ENCODE measurements around the gene FUZ.

The FUZ gene

DNA sequence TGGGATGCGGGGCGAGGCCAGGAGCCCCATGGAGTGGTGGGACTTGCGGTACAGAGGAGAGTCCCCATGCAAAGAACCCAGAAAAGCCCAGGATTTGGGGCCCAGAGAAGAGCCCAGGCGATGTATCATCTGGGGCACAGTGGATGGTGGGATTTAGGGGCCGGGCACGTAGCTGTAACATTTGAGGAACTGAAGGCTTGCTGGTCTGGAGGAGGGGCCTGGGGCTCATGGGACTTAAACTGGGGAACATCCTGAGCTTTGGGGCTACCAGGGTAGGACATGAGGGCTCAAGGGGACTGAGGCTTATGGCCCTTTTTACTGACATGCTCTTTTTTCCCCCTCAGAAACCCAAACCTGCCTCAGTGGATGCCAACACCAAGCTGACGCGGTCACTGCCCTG lies 18.5 kb upstream of the FUZ start:
- H2AFZ ChIP-seq (ENCODE audit: low read length), result no peak overlapping the region
- peaks cover 19% of the 10 kb centered on the region for H3K79me1 ChIP-seq (ENCODE audit: low read depth, low read length)
- H3K27me3 ChIP-seq (ENCODE audit: control insufficient read depth in 3 of 3, insufficient read depth in 3 of 3, low read depth in 1 of 3, low read length in 3 of 3), result no peaks in the 10 kb centered on the region
- no peak overlapping the region for H2BK120ac ChIP-seq (ENCODE audit: low read depth, low read length)
- H2BK15ac ChIP-seq (ENCODE audit: low read length), result no peak overlapping the region
- no peak overlapping the region for H3K27ac ChIP-seq (replicated peaks; ENCODE audit: low read length)
- H3K9ac ChIP-seq (ENCODE audit: low read depth, low read length, poor library complexity), result no peak overlapping the region
- no peak overlapping the region for H4K8ac ChIP-seq (ENCODE audit: low read depth, low read length)
- H3K9me3 ChIP-seq (replicated peaks in 1 of 2; ENCODE audit: control insufficient read depth in 2 of 2, insufficient read depth in 1 of 2, low read depth in 1 of 2, low read length in 2 of 2), result no peaks in the 10 kb centered on the region
- no peak overlapping the region for H2BK12ac ChIP-seq (ENCODE audit: low read length)
- H3K36me3 ChIP-seq (replicated peaks in 1 of 2; ENCODE audit: control insufficient read depth in 2 of 2, insufficient read depth in 2 of 2, low read length in 2 of 2), result peaks cover 54 to 95% of the 10 kb centered on the region in 2 donors
- H3K4me2 ChIP-seq (ENCODE audit: insufficient read depth, low read length, poor library complexity, severe bottlenecking), result no peak overlapping the region
- H3K4me3 ChIP-seq (ENCODE audit: low read length in 2 of 2), result no peak overlapping the region
- H3K4ac ChIP-seq (ENCODE audit: low read length), result no peak overlapping the region
- H3K14ac ChIP-seq (ENCODE audit: low read length), result no peak overlapping the region
- DNase-seq (ENCODE audit: low spot score), result no peak
- no peak overlapping the region for H4K91ac ChIP-seq (ENCODE audit: low read depth, low read length, poor library complexity)
- no peak overlapping the region for H3K18ac ChIP-seq (ENCODE audit: low read length)
- no peak overlapping the region for H2AK5ac ChIP-seq (ENCODE audit: low read depth, low read length)
- WGBS, 2 donors (ENCODE audit: extremely low coverage in 2 of 2, insufficient read length in 2 of 2, insufficient replicate concordance in 1 of 2), result no CpG with 5 or more reads among the region's 8 CpGs
- H3K23ac ChIP-seq (ENCODE audit: low read depth, low read length, poor library complexity), result peak overlapping the region; percentile 31
- no peaks in the 10 kb centered on the region for H3K4me1 ChIP-seq (ENCODE audit: control insufficient read depth in 2 of 2, insufficient read depth in 1 of 2, low read depth in 1 of 2, low read length in 2 of 2)
- no peak overlapping the region for H2BK5ac ChIP-seq (ENCODE audit: low read length)

DNA sequence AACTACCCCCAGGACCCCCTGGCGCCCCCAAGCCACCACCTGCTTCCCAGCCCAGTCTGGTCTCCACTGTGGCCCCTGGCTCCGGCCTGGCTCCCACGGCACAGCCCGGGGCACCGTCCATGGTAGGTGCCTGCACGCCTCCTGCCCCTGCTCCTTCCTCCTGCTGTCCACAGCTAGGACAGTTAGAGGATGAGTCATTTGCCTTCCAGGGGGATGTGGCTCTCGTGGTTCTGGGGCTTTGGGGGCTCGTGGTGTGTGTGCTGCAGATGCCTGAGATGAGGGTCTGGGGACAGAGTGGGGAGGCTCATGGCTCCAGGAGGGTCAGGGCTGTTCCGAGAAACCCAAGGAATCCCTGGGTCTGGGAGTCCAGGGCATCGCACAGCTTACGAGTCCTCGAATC lies 17.7 kb upstream of the FUZ start:
- H3K18ac ChIP-seq (ENCODE audit: low read length), result no peak overlapping the region
- no peaks in the 10 kb centered on the region for H3K4me1 ChIP-seq (ENCODE audit: control insufficient read depth in 2 of 2, insufficient read depth in 1 of 2, low read depth in 1 of 2, low read length in 2 of 2)

DNA sequence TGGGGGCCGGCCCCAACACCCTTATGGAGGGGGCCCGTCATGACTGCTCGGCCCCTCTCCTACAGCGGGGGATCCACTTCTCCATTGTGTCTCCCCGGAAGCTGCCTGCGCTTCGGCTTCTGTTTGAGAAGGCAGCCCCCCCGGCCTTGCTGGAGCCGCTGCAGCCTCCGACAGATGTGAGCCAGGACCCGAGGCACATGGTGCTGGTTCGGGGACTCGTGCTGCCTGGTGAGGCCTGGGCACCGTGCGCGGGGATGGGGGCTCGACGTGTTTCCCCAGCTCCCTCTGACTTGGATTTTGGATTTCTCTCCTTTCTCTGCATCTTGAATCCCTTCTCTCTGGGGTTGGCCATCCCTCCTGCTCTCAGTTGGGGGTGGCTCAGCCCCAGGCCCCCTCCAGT lies 16.6 kb upstream of the FUZ start:
- Histone ChIP-seq H4K8ac (ENCODE audit: low read depth, low read length) (no peak overlapping the region), H3K14ac (ENCODE audit: low read length) (no peak overlapping the region), H3K27ac (replicated peaks; ENCODE audit: low read length) (no peak overlapping the region), H3K9me3 (replicated peaks in 1 of 2; ENCODE audit: control insufficient read depth in 2 of 2, insufficient read depth in 1 of 2, low read depth in 1 of 2, low read length in 2 of 2) (no peaks in the 10 kb centered on the region), H3K27me3 (ENCODE audit: control insufficient read depth in 3 of 3, insufficient read depth in 3 of 3, low read depth in 1 of 3, low read length in 3 of 3) (no peaks in the 10 kb centered on the region), H2BK5ac (ENCODE audit: low read length) (no peak overlapping the region), H2BK120ac (ENCODE audit: low read depth, low read length) (no peak overlapping the region), H2AK5ac (ENCODE audit: low read depth, low read length) (no peak overlapping the region), H3K4me1 (ENCODE audit: control insufficient read depth in 2 of 2, insufficient read depth in 1 of 2, low read depth in 1 of 2, low read length in 2 of 2) (no peaks in the 10 kb centered on the region), H3K36me3 (replicated peaks in 1 of 2; ENCODE audit: control insufficient read depth in 2 of 2, insufficient read depth in 2 of 2, low read length in 2 of 2) (peaks cover 49 to 89% of the 10 kb centered on the region in 2 donors), H3K9ac (ENCODE audit: low read depth, low read length, poor library complexity) (no peak overlapping the region), H2AFZ (ENCODE audit: low read length) (no peak overlapping the region), H3K4me2 (ENCODE audit: insufficient read depth, low read length, poor library complexity, severe bottlenecking) (no peak overlapping the region), H4K91ac (ENCODE audit: low read depth, low read length, poor library complexity) (no peak overlapping the region), H3K4me3 (ENCODE audit: low read length in 2 of 2) (no peak overlapping the region), H3K18ac (ENCODE audit: low read length) (no peak overlapping the region), H3K4ac (ENCODE audit: low read length) (no peak overlapping the region), H2BK12ac (ENCODE audit: low read length) (no peak overlapping the region), H3K79me1 (ENCODE audit: low read depth, low read length) (peaks cover 24% of the 10 kb centered on the region), H2BK15ac (ENCODE audit: low read length) (no peak overlapping the region), H3K23ac (ENCODE audit: low read depth, low read length, poor library complexity) (no peak overlapping the region)
- no CpG with 5 or more reads among the region's 18 CpGs for WGBS, 2 donors (ENCODE audit: extremely low coverage in 2 of 2, insufficient read length in 2 of 2, insufficient replicate concordance in 1 of 2)
- no peak for DNase-seq (ENCODE audit: low spot score)

More for the DNA sequence above, 17.7 kb upstream of the FUZ start:
- Histone ChIP-seq H3K27ac (replicated peaks; ENCODE audit: low read length) (no peak overlapping the region), H3K4me3 (ENCODE audit: low read length in 2 of 2) (no peak overlapping the region), H2BK120ac (ENCODE audit: low read depth, low read length) (no peak overlapping the region), H3K36me3 (replicated peaks in 1 of 2; ENCODE audit: control insufficient read depth in 2 of 2, insufficient read depth in 2 of 2, low read length in 2 of 2) (peaks cover 55 to 95% of the 10 kb centered on the region in 2 donors), H2BK12ac (ENCODE audit: low read length) (no peak overlapping the region), H3K4ac (ENCODE audit: low read length) (no peak overlapping the region), H3K23ac (ENCODE audit: low read depth, low read length, poor library complexity) (no peak overlapping the region), H3K79me1 (ENCODE audit: low read depth, low read length) (peaks cover 24% of the 10 kb centered on the region), H2AFZ (ENCODE audit: low read length) (no peak overlapping the region), H4K91ac (ENCODE audit: low read depth, low read length, poor library complexity) (no peak overlapping the region), H3K4me2 (ENCODE audit: insufficient read depth, low read length, poor library complexity, severe bottlenecking) (no peak overlapping the region), H3K9me3 (replicated peaks in 1 of 2; ENCODE audit: control insufficient read depth in 2 of 2, insufficient read depth in 1 of 2, low read depth in 1 of 2, low read length in 2 of 2) (no peaks in the 10 kb centered on the region), H3K27me3 (ENCODE audit: control insufficient read depth in 3 of 3, insufficient read depth in 3 of 3, low read depth in 1 of 3, low read length in 3 of 3) (no peaks in the 10 kb centered on the region), H4K8ac (ENCODE audit: low read depth, low read length) (no peak overlapping the region), H3K9ac (ENCODE audit: low read depth, low read length, poor library complexity) (no peak overlapping the region), H2BK15ac (ENCODE audit: low read length) (no peak overlapping the region), H3K14ac (ENCODE audit: low read length) (no peak overlapping the region), H2BK5ac (ENCODE audit: low read length) (peak overlapping the region; percentile 60), H2AK5ac (ENCODE audit: low read depth, low read length) (no peak overlapping the region)
- no peak for DNase-seq (ENCODE audit: low spot score)
- WGBS, 2 donors (ENCODE audit: extremely low coverage in 2 of 2, insufficient read length in 2 of 2, insufficient replicate concordance in 1 of 2), result no CpG with 5 or more reads among the region's 12 CpGs

DNA sequence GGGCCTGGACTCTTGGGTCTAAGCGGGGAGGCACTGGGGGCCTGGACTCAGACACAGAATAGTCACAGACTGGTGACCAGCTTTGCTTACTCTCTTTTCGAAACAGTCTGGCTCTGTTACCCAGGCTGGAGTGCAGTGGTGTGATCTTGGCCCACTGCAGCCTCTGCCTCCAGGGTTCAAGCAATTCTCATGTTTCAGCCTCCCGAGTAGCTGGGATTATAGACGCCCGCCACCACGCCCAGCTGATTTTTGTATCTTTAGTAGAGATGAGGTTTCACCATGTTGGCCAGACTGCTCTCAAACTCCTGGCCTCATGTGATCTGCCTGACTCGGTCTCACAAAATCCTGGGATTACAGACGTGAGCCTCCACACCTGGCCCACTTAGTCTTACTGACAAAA lies 16.1 kb upstream of the FUZ start:
- Histone ChIP-seq H3K4me3 (ENCODE audit: low read length in 2 of 2) (no peak overlapping the region), H4K8ac (ENCODE audit: low read depth, low read length) (no peak overlapping the region), H3K4ac (ENCODE audit: low read length) (no peak overlapping the region), H3K4me2 (ENCODE audit: insufficient read depth, low read length, poor library complexity, severe bottlenecking) (no peak overlapping the region), H3K9me3 (replicated peaks in 1 of 2; ENCODE audit: control insufficient read depth in 2 of 2, insufficient read depth in 1 of 2, low read depth in 1 of 2, low read length in 2 of 2) (no peaks in the 10 kb centered on the region), H2BK12ac (ENCODE audit: low read length) (no peak overlapping the region), H3K9ac (ENCODE audit: low read depth, low read length, poor library complexity) (no peak overlapping the region), H2BK15ac (ENCODE audit: low read length) (no peak overlapping the region), H2BK120ac (ENCODE audit: low read depth, low read length) (no peak overlapping the region), H3K4me1 (ENCODE audit: control insufficient read depth in 2 of 2, insufficient read depth in 1 of 2, low read depth in 1 of 2, low read length in 2 of 2) (no peaks in the 10 kb centered on the region), H3K79me1 (ENCODE audit: low read depth, low read length) (peaks cover 26% of the 10 kb centered on the region), H3K18ac (ENCODE audit: low read length) (no peak overlapping the region), H2AFZ (ENCODE audit: low read length) (no peak overlapping the region), H2AK5ac (ENCODE audit: low read depth, low read length) (no peak overlapping the region), H3K27ac (replicated peaks; ENCODE audit: low read length) (no peak overlapping the region), H4K91ac (ENCODE audit: low read depth, low read length, poor library complexity) (no peak overlapping the region), H3K27me3 (ENCODE audit: control insufficient read depth in 3 of 3, insufficient read depth in 3 of 3, low read depth in 1 of 3, low read length in 3 of 3) (no peaks in the 10 kb centered on the region), H3K23ac (ENCODE audit: low read depth, low read length, poor library complexity) (no peak overlapping the region), H3K14ac (ENCODE audit: low read length) (no peak overlapping the region), H3K36me3 (replicated peaks in 1 of 2; ENCODE audit: control insufficient read depth in 2 of 2, insufficient read depth in 2 of 2, low read length in 2 of 2) (peaks cover 47 to 89% of the 10 kb centered on the region in 2 donors), H2BK5ac (ENCODE audit: low read length) (no peak overlapping the region)
- WGBS, 2 donors (ENCODE audit: extremely low coverage in 2 of 2, insufficient read length in 2 of 2, insufficient replicate concordance in 1 of 2), result no CpG with 5 or more reads among the region's 8 CpGs
- no peak for DNase-seq (ENCODE audit: low spot score)

Data from neuronal stem cell (in vitro differentiated cells).